ENCODE data around the gene ADAMTSL2.
A peak's percentile ranks its signal among the peaks of the same experiment; 100 is the strongest.

The ADAMTSL2 gene

DNA sequence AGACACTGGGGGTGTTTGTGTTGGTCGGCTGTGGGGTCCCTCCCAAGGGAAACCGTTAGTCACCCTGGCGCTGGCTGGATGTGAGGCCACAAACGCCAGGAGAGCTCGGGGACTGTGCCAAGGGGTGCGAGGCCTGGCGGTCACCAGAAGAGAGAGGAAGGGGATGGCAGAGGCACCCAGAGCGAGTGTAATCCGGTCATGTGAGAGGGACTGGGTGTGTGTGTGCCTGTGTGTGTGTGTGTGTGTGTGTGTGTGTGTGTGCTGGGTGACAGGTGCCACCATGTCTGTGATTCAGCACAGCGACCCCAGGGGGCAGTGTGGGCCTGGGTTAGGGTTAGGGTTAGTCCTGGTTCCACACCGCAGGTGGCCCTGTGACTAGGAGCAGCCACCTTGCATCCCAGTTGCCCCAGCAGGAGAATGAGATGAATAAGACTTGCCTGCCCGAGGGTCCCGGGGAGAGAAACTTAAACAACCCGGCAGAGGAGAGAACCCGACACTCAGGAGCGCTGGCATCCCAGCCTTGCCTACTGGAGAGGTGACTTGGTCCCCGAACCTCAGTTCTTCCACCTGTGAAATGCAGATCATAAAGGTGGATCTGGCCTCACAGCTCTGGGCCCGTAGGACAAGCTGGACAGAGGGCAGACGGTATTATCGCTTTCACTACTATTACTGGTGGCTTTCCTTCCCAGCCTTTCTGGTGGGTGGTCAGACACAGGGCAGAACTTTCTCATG, 1.4 kb upstream of the ADAMTSL2 start:
- Mint-ChIP-seq H3K4me1 (ENCODE audit: low read depth) (peaks cover 12% of the 10 kb centered on the region), H3K4me3 (no peak overlapping the region), H3K27me3 (peaks cover 20% of the 10 kb centered on the region), H3K27ac (no peak overlapping the region), H3K36me3 (ENCODE audit: low read depth) (no peaks in the 10 kb centered on the region), H3K9me3 (no peaks in the 10 kb centered on the region)
- DNase-seq = peak; percentile 76

DNA sequence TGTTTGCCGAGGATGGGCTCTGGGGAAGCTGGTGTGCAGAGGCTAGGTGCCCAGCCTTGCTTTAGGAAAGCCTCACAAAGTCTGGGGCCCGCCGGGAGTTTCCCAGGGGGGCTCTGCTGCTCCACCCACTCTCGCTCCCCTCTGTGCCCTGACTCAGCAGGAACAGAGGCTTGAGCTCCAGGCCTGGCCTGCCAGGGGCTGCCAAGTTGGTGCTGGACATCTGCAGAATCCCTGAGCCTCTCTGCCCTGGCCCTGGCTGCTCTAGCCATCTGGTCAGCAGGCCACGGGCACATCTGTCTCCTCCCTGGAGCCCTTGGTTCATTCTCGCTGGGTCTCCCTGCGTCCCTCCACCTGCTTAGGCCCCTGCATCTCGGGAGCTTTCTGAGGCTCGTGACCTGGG, 647 bp upstream of the ADAMTSL2 start:
- no peak for DNase-seq
- peaks cover 12% of the 10 kb centered on the region for H3K4me1 Mint-ChIP-seq (ENCODE audit: low read depth)
- H3K27ac Mint-ChIP-seq = no peak overlapping the region
- no peak overlapping the region for H3K4me3 Mint-ChIP-seq
- H3K27me3 Mint-ChIP-seq = peaks cover 20% of the 10 kb centered on the region
- H3K9me3 Mint-ChIP-seq = no peaks in the 10 kb centered on the region
- no peaks in the 10 kb centered on the region for H3K36me3 Mint-ChIP-seq (ENCODE audit: low read depth)

- Mint-ChIP-seq H3K27ac (no peak overlapping the region), H3K9me3 (no peaks in the 10 kb centered on the region), H3K4me1 (ENCODE audit: low read depth) (peaks cover 16% of the 10 kb centered on the region), H3K36me3 (ENCODE audit: low read depth) (no peaks in the 10 kb centered on the region), H3K27me3 (peaks cover 24% of the 10 kb centered on the region), H3K4me3 (no peak overlapping the region)
- no peak for DNase-seq
These were observed 888 bp downstream of the ADAMTSL2 start for GRCh38 chr9:133535306-133535877.

DNA sequence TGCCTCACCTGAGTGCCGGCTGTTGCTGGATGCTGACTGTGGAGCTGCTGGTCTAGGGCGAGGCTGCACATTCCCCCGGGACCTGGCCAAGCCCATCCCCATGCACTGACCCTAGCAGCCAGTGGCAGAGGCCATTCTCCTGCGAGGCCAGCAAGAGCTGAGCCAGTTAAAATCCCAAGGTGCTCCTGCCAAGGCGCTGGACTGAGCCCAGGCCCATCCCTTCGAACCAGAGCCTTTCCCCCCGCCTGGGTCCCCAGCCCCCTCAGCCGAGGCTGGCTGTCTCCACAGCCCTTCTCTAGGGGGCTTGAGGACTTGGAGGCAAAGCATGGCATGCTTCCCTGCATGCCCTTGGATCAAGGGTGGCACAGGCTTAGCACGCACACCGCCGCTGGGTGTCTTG, 1.6 kb downstream of the ADAMTSL2 start:
- Mint-ChIP-seq H3K4me3 (no peak overlapping the region), H3K36me3 (ENCODE audit: low read depth) (no peaks in the 10 kb centered on the region), H3K27ac (no peak overlapping the region), H3K27me3 (peaks cover 24% of the 10 kb centered on the region), H3K9me3 (no peaks in the 10 kb centered on the region), H3K4me1 (ENCODE audit: low read depth) (peaks cover 16% of the 10 kb centered on the region)
- DNase-seq = no peak

- peaks cover 24% of the 10 kb centered on the region for H3K27me3 Mint-ChIP-seq
- H3K4me1 Mint-ChIP-seq (ENCODE audit: low read depth) = peaks cover 16% of the 10 kb centered on the region
- no peak overlapping the region for H3K4me3 Mint-ChIP-seq
- H3K27ac Mint-ChIP-seq = no peak overlapping the region
- H3K36me3 Mint-ChIP-seq (ENCODE audit: low read depth) = no peaks in the 10 kb centered on the region
- H3K9me3 Mint-ChIP-seq = no peaks in the 10 kb centered on the region
- DNase-seq = no peak
These were observed 2.0 kb downstream of the ADAMTSL2 start for GRCh38 chr9:133536536-133536935.

GRCh38 chr9:133537257-133537656, 2.8 kb downstream of the ADAMTSL2 start:
- no peaks in the 10 kb centered on the region for H3K9me3 Mint-ChIP-seq
- no peaks in the 10 kb centered on the region for H3K36me3 Mint-ChIP-seq (ENCODE audit: low read depth)
- H3K4me3 Mint-ChIP-seq = no peak overlapping the region
- H3K27ac Mint-ChIP-seq = no peak overlapping the region
- H3K27me3 Mint-ChIP-seq = peaks cover 24% of the 10 kb centered on the region
- peaks cover 16% of the 10 kb centered on the region for H3K4me1 Mint-ChIP-seq (ENCODE audit: low read depth)
- DNase-seq = no peak

DNA sequence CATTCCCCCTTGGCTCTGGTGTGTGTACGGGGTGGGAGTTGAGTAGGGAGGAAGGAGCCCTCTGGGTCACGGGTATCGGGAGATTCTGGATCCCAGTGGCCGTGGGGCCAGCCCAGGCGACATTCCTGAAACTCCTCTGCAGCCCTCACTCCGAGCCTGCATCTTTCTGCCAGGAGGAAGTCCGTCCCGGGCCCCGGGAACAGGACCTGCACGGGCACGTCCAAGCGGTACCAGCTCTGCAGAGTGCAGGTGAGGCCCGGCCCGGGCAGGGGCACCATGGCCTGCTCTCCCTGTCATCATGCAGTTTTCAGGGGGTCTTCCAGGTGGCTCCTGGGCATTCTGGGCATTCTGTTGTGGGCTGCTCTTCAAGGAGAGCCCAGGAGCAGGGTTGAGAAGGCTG, 3.7 kb downstream of the ADAMTSL2 start:
- H3K27me3 Mint-ChIP-seq = peaks cover 18% of the 10 kb centered on the region
- no peak for DNase-seq
- H3K4me1 Mint-ChIP-seq (ENCODE audit: low read depth) = peaks cover 10% of the 10 kb centered on the region
- H3K4me3 Mint-ChIP-seq = no peak overlapping the region
- no peaks in the 10 kb centered on the region for H3K36me3 Mint-ChIP-seq (ENCODE audit: low read depth)
- no peaks in the 10 kb centered on the region for H3K9me3 Mint-ChIP-seq
- no peak overlapping the region for H3K27ac Mint-ChIP-seq

GRCh38 chr9:133538851-133539833, 4.6 kb downstream of the ADAMTSL2 start:
- no peaks in the 10 kb centered on the region for H3K9me3 Mint-ChIP-seq
- no peak for DNase-seq
- H3K4me1 Mint-ChIP-seq (ENCODE audit: low read depth) = peaks cover 4% of the 10 kb centered on the region
- no peak overlapping the region for H3K27ac Mint-ChIP-seq
- H3K27me3 Mint-ChIP-seq = peaks cover 14% of the 10 kb centered on the region
- H3K4me3 Mint-ChIP-seq = no peak overlapping the region
- H3K36me3 Mint-ChIP-seq (ENCODE audit: low read depth) = no peaks in the 10 kb centered on the region

DNA sequence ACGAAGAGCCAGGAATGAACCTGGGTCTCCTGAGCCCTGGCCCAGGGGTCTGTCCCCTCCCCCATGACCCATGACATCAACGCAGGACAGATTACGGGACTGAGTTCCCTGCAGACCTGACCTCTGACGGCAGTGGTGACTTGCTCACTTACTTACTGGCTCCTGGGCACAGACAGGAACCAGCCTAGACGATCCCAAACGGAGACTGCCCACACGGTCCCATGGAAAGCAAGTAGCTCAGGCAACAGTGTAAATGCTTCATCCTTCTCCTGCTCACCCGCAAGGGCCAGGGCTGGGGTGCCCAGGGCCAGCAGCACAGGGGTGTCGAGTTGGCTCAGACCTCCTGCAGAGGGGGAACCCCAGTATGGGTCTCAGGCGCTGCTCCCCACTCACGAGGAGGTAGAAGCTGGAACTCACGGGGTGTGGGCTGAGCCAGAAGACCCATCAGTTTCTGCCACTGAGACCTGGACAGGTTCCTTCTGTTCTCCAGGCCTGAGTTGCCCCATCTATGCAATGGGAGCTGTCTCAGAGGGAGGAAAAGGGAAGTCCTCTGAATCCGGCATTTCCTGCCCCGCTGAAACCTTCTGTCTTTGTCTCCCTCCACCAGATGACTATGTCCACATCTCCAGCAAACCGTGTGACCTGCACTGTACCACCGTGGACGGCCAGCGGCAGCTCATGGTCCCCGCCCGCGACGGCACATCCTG, 5.6 kb downstream of the ADAMTSL2 start:
- H3K27ac Mint-ChIP-seq = no peak overlapping the region
- H3K27me3 Mint-ChIP-seq = peaks cover 14% of the 10 kb centered on the region
- H3K36me3 Mint-ChIP-seq (ENCODE audit: low read depth) = no peaks in the 10 kb centered on the region
- no peak for DNase-seq
- H3K4me3 Mint-ChIP-seq = no peak overlapping the region
- H3K4me1 Mint-ChIP-seq (ENCODE audit: low read depth) = peaks cover 4% of the 10 kb centered on the region
- no peaks in the 10 kb centered on the region for H3K9me3 Mint-ChIP-seq

DNA sequence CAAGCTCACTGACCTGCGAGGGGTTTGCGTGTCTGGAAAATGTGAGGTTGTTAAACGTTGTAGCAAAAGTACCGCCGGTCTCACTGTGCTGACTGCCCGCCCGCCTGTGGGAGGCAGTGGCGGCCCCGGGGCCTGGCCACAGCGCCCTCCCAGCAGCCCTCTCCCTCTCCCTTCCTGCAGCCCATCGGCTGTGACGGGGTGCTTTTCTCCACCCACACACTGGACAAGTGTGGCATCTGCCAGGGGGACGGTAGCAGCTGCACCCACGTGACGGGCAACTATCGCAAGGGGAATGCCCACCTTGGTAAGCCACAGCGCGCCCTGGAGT, 6.2 kb downstream of the ADAMTSL2 start:
- Mint-ChIP-seq H3K36me3 (ENCODE audit: low read depth) (no peaks in the 10 kb centered on the region), H3K27me3 (peaks cover 10% of the 10 kb centered on the region), H3K4me3 (no peak overlapping the region), H3K27ac (no peak overlapping the region), H3K4me1 (ENCODE audit: low read depth) (peaks cover 4% of the 10 kb centered on the region), H3K9me3 (no peaks in the 10 kb centered on the region)
- no peak for DNase-seq

GRCh38 chr9:133542002-133542401, 7.5 kb downstream of the ADAMTSL2 start:
- peaks cover 4% of the 10 kb centered on the region for H3K4me1 Mint-ChIP-seq (ENCODE audit: low read depth)
- no peak overlapping the region for H3K27ac Mint-ChIP-seq
- no peaks in the 10 kb centered on the region for H3K36me3 Mint-ChIP-seq (ENCODE audit: low read depth)
- H3K9me3 Mint-ChIP-seq = no peaks in the 10 kb centered on the region
- DNase-seq = no peak
- peaks cover 6% of the 10 kb centered on the region for H3K27me3 Mint-ChIP-seq
- no peak overlapping the region for H3K4me3 Mint-ChIP-seq

GRCh38 chr9:133543772-133544467, 9.4 kb downstream of the ADAMTSL2 start:
- Mint-ChIP-seq H3K27ac (no peak overlapping the region), H3K4me3 (no peak overlapping the region), H3K36me3 (ENCODE audit: low read depth) (no peaks in the 10 kb centered on the region), H3K9me3 (no peaks in the 10 kb centered on the region), H3K4me1 (ENCODE audit: low read depth) (peaks cover 4% of the 10 kb centered on the region), H3K27me3 (peaks cover 4% of the 10 kb centered on the region)
- no peak for DNase-seq

GRCh38 chr9:133545494-133546286, 11.2 kb downstream of the ADAMTSL2 start:
- H3K4me3 Mint-ChIP-seq = no peak overlapping the region
- H3K4me1 Mint-ChIP-seq (ENCODE audit: low read depth) = no peaks in the 10 kb centered on the region
- DNase-seq = no peak
- no peaks in the 10 kb centered on the region for H3K9me3 Mint-ChIP-seq
- no peaks in the 10 kb centered on the region for H3K36me3 Mint-ChIP-seq (ENCODE audit: low read depth)
- H3K27me3 Mint-ChIP-seq = no peaks in the 10 kb centered on the region
- no peak overlapping the region for H3K27ac Mint-ChIP-seq

All from activated T-cell treated with anti-CD3 and anti-CD28 coated beads, Interleukin-2, amount 50 U/mL, for 24 hours (primary cell).